KMS-11 (cell line): ENCODE results near the gene CDK2.
"Not testable (repeated sequence)": the region's sequence is repeated elsewhere in the genome, so short reads cannot be mapped to it uniquely, and the experiment has no call there.

Experiments
- H2AFZ ChIP-seq: fragments of 200-600 bp; sonication (generic); 2 replicates; pipeline ENCODE4 v1.6.1; 2016; ENCODE audit warnings: antibody characterized with exemption, mixed run types, low read depth
- H3K27ac ChIP-seq: fragments of 200-600 bp; sonication (generic); 2 replicates; pipeline ENCODE4 v1.6.1; 2016; ENCODE audit warnings: mild to moderate bottlenecking, mixed run types
- H3K27me3 ChIP-seq: fragments of 200-600 bp; sonication (generic); 2 replicates; pipeline ENCODE4 v1.6.1; 2017; ENCODE audit warnings: mild to moderate bottlenecking, low read depth, mixed run types, moderate library complexity; ENCODE audit not compliant: insufficient read depth
- H3K36me3 ChIP-seq: fragments of 200-600 bp; sonication (generic); 2 replicates; pipeline ENCODE4 v1.6.1; 2017; ENCODE audit warnings: mild to moderate bottlenecking, mixed run types; ENCODE audit not compliant: insufficient read depth
- H3K4me1 ChIP-seq: fragments of 200-600 bp; sonication (generic); 2 replicates; pipeline ENCODE4 v1.6.1; 2016; ENCODE audit warnings: mild to moderate bottlenecking, low read depth, mixed run types; ENCODE audit not compliant: poor library complexity, severe bottlenecking
- H3K4me2 ChIP-seq: fragments of 200-600 bp; sonication (generic); 2 replicates; pipeline ENCODE4 v1.7.0; 2016; ENCODE audit warnings: mild to moderate bottlenecking, mixed run types
- H3K4me3 ChIP-seq: fragments of 200-600 bp; sonication (generic); IDR thresholded peaks from 2 replicates; pipeline ENCODE4 v1.6.1; 2017; ENCODE audit warnings: low read depth, low read length, mixed read lengths; ENCODE audit not compliant: insufficient read depth
- H3K79me2 ChIP-seq: fragments of 200-600 bp; sonication (generic); 2 replicates; pipeline ENCODE4 v1.6.1; 2016; ENCODE audit warnings: low read depth, mixed run types; ENCODE audit not compliant: insufficient read depth
- H3K9ac ChIP-seq: fragments of 200-600 bp; sonication (generic); 2 replicates; pipeline ENCODE4 v1.6.1; 2016; ENCODE audit warnings: mild to moderate bottlenecking, mixed run types
- H4K20me1 ChIP-seq: fragments of 200-600 bp; sonication (generic); 2 replicates; pipeline ENCODE4 v1.6.1; 2016; ENCODE audit warnings: mild to moderate bottlenecking, mixed run types; ENCODE audit not compliant: insufficient read depth
- CTCF ChIP-seq: fragments of 200-600 bp; sonication (generic); conservative IDR thresholded peaks from 2 replicates; pipeline ENCODE4 v1.6.1; 2017; ENCODE audit warnings: low read depth, mild to moderate bottlenecking, antibody characterized with exemption, low read length, moderate library complexity, mixed read lengths

Gene CDK2

GRCh38 chr12:56001487-56002100 is 35.0 kb downstream of the CDK2 start:
- Histone ChIP-seq H3K4me2 (no peak overlapping the region), H3K79me2 (no peaks in the 10 kb centered on the region), H3K36me3 (no peaks in the 10 kb centered on the region), H3K9ac (no peak overlapping the region), H4K20me1 (no peaks in the 10 kb centered on the region), H3K27ac (no peak overlapping the region), H3K27me3 (no peaks in the 10 kb centered on the region), H2AFZ (no peak overlapping the region), H3K4me3 (no peak overlapping the region), H3K4me1 (peaks cover 4% of the 10 kb centered on the region)
- TF ChIP-seq CTCF: no peak

GRCh38 chr12:56003376-56003775 is 36.7 kb downstream of the CDK2 start:
- not testable (repeated sequence) for H3K79me2 ChIP-seq, H3K4me2 ChIP-seq, H3K27ac ChIP-seq, H2AFZ ChIP-seq, H4K20me1 ChIP-seq, H3K36me3 ChIP-seq, H3K9ac ChIP-seq, H3K4me1 ChIP-seq, H3K4me3 ChIP-seq, H3K27me3 ChIP-seq

- no peaks in the 10 kb centered on the region for H3K79me2 ChIP-seq
- H3K9ac ChIP-seq: no peak overlapping the region
- no peak overlapping the region for H3K27ac ChIP-seq
- H3K27me3 ChIP-seq: no peaks in the 10 kb centered on the region
- H4K20me1 ChIP-seq: no peaks in the 10 kb centered on the region
- no peak overlapping the region for H3K4me3 ChIP-seq
- no peak overlapping the region for H2AFZ ChIP-seq
- no peak overlapping the region for H3K4me2 ChIP-seq
- no peaks in the 10 kb centered on the region for H3K36me3 ChIP-seq
- no peak for TF ChIP-seq CTCF
- peaks cover 10% of the 10 kb centered on the region for H3K4me1 ChIP-seq
Observed at GRCh38 chr12:56004211-56004610, 37.6 kb downstream of the CDK2 start.

GRCh38 chr12:56007564-56008559 is 41.2 kb downstream of the CDK2 start:
- no peaks in the 10 kb centered on the region for H3K27me3 ChIP-seq
- H3K4me3 ChIP-seq: peak overlapping the region; percentile 68
- no peak for TF ChIP-seq CTCF
- H3K79me2 ChIP-seq: no peaks in the 10 kb centered on the region
- no peaks in the 10 kb centered on the region for H4K20me1 ChIP-seq
- peak overlapping the region; percentile 94 for H2AFZ ChIP-seq
- peaks cover 10% of the 10 kb centered on the region for H3K4me1 ChIP-seq
- no peaks in the 10 kb centered on the region for H3K36me3 ChIP-seq
- no peak overlapping the region for H3K27ac ChIP-seq
- peak overlapping the region; percentile 87 for H3K4me2 ChIP-seq
- peak overlapping the region; percentile 39 for H3K9ac ChIP-seq
